Head of caudate nucleus (tissue), 42 donors: Measurements from ENCODE around the gene PCTP.

Experiments used
- DNase-seq, 42 donors: peaks; one replicate each; pipeline versions ENCODE4 v3.0.0 to v3.0.0-alpha.2; 2020 to 2021; ENCODE audit warnings: mixed read lengths in 7 of 42
- intact Hi-C: fragments of 100-400 bp; cut with DNase I; formaldehyde crosslinking; loops from one replicate; pipeline ENCODE4 v1.15.0; 2022

Gene PCTP

DNA sequence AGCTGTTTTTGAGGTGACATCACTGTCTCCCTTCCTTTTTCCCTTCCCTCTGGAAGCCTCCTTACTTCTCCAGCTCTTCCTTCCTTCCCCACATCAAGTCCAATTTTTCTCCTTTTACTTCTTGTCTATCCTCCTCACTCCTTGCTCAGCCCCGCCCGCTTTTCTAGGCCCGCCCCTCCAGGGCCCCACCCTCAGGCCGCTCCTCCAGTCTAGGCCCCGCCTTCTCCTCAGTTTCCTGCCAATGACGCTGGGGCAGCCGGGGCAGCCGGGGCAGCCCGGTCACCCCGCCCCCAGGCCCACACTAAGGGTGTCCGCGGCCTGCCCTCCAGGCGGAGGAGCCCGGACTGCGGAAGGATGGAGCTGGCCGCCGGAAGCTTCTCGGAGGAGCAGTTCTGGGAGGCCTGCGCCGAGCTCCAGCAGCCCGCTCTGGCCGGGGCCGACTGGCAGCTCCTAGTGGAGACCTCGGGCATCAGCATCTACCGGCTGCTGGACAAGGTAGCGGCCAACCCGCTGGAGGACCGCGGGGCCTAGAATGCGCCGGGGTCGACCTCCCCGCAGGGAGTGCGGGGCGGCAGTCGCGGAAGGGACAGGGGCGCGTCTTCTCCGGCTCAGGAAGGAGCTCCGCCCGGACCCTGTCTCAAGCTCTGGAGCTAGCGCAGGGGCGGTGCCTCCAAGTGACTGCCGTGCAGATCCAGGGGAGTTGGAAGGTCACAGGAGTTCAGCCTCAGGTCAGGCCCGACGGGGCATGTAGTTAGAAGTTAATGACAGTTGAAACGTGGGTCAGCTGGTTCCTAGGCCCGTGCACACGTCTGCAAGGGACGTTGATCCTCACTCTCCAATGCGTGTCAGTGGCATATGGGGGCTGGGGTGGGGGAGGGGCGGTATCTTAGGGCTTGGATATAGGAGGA is at the start of gene PCTP:
Gene PCTP (plus strand): TSS at position 302 of the 908 bp plus-strand sequence. CDS start 53 bp downstream, at position 355.
- intact Hi-C loops, result no loop called here
- DNase-seq, result peak; percentile 63 to 96 (median 89)

DNA sequence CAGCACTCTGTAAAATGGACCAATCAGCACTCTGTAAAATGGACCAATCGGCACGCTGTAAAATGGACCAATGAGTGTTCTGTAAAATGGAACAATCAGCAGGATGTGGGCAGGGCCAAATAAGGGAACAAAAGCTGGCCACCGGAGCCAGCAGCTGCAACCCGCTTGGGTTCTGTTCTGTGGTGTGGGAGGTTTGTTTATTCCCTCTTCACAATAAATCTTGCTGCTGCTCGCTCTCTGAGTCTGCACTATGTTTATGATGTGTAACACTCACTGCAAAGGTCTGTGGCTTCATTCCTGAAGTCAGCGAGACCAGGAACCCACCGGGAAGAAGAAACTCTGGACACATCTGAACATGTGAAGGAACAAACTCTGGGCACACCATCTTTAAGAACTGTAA is 48.7 kb upstream of the PCTP start:
- intact Hi-C loops, result no loop called here
- DNase-seq, result no peak

DNA sequence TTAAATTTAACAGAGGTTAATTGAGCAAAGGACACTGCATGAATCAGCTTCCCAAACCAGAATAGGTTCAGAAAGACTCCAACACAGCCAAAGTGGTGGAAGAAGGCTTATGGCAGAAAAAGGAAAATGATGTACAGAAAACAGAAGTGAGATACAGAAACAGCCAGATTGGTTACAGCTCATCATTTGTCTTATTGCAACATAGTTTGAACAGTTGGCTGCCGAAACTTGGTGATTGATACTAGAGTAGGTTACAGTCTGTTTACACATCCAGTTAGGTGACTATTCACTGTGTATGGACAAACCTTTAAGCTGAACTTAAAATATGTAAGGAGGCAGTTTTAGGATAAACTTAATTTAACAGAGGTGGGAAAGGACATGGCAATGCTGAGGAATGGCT is 46.5 kb upstream of the PCTP start:
- intact Hi-C loops, result no loop called here
- DNase-seq, result no peak

DNA sequence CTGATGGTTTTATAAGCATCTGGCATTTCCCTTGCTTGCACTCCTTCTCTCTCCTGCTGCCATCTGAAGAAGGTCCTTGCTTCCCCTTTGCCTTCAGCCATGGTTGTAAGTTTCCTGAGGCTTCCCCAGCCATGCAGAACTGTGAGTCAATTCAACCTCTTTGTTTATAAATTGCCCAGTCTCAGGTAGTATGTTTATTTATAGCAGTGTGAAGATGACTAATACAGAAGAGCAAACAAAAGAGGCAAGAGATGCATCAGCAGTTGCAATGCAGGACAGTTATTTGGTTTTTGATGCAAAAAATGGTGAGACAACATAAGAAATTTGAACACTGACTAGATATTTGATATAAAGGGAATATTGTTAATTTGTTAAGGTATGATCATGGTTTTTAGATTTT is 45.0 kb upstream of the PCTP start:
- DNase-seq, result no peak
- intact Hi-C loops, result no loop called here

DNA sequence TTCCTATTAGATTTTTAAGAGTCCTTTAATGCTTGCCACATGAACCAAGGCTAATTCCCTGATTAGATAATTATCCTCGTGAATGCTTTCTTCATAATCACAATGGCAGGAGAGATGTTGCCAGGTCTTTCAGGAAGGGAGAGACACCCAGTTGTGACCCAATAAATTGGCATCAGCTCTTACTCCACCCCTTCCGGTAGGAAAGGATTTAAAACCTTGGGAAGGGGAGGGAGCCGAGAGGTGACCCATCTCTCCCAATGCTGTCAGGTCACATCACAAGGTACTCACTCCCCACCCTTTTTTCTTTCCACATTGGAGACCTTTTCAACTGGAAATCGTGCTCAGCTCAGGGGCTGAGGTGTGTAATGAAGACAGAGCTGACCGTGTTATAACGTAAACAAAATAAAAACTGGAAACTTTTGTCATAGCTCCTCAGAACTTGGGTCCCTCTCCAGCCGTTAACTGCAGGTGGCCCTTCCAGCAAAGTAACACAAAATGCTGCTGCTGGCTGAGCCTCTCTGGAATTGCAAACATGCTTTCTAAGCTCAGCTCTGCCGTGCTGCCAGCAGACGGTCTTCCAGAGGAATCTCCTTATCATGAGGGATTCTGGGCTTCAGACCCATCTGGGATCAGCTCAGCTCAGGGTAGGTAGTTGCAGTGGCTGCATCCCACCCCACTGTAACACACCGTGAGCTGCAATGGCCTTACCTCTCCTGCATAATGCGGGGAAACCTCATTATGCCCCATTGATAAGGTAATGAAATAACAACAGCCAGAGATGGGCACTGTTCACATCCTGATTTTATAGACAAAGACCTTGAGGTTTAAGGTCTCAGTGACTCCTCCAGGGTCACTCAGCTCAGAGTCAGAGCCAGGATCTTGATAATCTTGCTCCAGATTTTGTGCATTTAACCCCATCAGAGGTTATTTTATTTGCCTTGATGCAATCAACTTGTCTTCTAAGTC is 43.8 kb upstream of the PCTP start:
- DNase-seq, result no peak

DNA sequence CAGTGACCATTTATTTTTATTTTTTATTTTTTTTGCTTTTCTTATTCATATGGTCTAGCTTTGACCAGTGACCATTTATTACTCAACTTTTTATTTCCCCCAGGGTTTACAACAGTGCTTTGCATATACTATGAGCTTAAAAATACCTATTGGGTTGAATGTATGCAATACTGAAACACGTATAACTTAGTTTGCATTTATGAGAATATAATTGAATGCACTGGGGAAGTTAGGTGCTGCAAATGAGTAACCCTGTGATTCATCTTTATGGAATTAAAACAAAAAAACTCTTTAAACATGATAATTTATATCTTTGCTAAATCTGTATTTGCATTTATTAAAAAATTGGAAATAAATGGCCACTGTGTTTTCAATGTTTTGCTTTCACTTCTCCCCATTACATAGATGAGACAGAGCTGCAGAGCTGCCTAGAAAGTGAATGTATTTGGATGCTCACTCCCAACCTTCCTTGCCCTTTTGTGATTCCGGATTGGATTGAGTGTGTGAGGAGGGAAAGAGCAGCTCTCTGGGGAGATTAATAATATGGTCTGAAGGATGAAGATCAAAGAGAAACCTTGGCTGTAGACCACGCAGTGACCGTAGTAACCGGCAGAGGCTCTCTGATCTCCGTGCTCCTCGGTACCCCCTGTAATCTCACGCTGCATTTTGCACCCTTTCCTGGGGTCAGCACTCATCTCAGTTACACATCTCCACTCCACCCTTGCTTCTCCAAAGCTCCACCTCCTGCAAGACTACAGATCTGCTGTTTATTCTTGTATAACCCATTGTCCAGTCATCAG is 42.5 kb upstream of the PCTP start:
- intact Hi-C loops, result no loop called here
- no peak for DNase-seq

More for the DNA sequence above, 43.8 kb upstream of the PCTP start:
- intact Hi-C loops, result no loop called here

DNA sequence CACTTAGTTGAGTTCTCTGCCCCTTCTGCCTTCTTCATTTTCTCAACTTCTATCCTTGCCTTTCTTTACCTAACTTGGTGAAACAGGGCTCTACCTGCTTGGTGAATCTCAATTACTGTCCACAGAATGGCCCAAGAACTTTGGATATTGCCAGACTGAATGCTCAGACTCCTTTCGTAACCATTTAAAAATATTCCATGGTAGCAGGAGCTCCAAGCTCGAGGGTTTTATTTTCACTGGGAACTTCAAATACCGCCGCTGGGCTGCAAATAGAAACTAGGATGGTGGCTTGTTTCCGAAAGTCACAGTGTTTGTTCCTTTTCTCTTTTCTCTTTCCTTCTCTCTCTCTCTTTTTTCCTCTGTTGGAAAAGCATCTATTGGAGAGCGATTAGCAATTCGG is 41.4 kb upstream of the PCTP start:
- intact Hi-C loops, result no loop called here
- no peak for DNase-seq

DNA sequence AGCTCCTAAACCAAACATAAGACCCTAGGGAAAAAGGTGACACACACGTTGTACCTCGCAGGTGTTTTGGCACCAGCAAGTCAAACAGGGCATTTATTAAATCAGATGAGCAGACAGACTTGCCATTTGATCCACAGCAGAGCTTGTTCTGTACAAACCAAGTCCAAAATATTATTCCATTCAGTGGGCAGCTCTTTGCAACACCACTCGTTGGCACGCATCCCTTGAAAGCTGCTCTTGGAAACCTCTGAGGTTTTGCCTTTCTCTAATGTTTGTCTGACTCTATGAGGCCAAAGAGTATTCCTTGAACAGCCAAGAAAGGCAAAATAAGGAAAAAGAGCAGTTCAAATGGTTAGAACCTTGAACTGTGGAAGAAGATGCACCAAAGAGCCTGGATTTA is 40.9 kb upstream of the PCTP start:
- DNase-seq, result no peak
- intact Hi-C loops, result loop anchor here (10.0 kb wide), 1 partner anchor 185 kb away; no protein-coding TSS in a partner anchor

DNA sequence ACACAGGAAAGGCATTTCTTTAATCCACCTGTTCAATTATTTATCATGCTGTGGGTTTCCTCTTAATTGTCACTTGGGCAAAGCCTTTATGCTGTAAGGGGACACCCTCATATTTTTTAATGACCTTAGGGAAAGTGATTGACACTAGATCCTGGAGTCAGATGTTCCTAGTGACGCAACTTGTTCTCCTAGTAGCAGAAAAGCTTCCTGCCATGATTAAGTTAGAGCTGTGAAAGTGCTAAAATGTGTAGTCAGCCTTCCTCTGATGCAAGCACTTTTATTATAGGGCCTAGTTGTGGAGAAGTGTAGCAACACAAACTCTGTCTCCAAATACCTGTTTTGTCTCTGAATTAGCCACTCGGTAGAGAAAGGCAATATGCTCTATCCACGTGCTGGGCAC is 40.4 kb upstream of the PCTP start:
- intact Hi-C loops, result loop anchor here (10.0 kb wide), 1 partner anchor 186 kb away; no protein-coding TSS in a partner anchor
- no peak for DNase-seq

DNA sequence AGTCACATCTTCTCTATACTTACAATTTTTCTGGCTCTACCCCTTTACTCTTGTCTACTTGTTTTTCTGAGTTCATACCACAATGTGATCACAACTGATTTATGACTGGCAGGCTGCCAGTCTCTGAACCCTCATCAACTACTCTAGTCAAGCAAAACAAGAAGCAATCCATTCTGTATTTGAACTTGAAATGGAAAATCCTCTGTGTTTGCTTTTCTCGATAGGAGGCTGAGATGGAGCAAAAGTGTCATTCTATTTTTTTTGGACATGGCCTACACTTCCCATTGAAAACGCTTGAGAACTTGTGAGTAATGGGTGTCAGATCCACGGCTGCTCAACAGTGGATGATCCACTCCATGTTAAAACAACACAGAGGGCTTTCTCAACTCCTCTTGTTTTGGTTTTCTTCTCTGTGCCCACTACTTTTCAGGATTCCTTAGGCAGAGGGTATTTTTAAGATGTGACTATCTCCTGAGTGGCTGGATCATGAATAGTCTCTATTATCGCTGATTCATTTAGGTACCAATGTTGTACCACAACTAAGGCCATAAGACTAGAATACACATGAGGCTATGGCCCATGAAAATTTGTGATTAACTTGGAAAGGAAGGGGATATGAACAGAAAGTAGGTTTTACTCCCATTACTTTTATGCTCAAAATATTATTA is 39.9 kb upstream of the PCTP start:
- intact Hi-C loops, result loop anchor here (10.0 kb wide), 1 partner anchor 186 kb away; no protein-coding TSS in a partner anchor
- no peak for DNase-seq

DNA sequence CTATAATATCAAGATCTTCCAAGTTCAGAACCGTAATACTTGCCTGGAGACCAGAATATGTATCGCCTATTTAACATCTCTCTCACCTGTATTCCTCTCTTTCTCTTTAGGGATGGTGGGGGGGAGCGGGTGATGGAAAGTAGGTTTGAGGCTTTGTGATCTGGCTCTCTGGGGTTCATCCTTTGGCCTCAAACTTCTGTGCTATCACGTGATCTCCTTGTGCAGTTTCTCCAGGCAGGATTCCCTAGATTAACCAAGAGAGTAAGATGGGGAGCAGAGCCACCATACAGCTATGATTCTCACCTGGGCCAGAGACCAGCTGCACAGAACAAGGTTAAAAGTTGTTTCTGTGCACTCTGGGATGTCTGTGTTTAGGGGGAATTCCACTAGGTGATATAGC is 33.4 kb upstream of the PCTP start:
- intact Hi-C loops, result loop anchor here (10.0 kb wide), 1 partner anchor 193 kb away; no protein-coding TSS in a partner anchor
- DNase-seq, result no peak

DNA sequence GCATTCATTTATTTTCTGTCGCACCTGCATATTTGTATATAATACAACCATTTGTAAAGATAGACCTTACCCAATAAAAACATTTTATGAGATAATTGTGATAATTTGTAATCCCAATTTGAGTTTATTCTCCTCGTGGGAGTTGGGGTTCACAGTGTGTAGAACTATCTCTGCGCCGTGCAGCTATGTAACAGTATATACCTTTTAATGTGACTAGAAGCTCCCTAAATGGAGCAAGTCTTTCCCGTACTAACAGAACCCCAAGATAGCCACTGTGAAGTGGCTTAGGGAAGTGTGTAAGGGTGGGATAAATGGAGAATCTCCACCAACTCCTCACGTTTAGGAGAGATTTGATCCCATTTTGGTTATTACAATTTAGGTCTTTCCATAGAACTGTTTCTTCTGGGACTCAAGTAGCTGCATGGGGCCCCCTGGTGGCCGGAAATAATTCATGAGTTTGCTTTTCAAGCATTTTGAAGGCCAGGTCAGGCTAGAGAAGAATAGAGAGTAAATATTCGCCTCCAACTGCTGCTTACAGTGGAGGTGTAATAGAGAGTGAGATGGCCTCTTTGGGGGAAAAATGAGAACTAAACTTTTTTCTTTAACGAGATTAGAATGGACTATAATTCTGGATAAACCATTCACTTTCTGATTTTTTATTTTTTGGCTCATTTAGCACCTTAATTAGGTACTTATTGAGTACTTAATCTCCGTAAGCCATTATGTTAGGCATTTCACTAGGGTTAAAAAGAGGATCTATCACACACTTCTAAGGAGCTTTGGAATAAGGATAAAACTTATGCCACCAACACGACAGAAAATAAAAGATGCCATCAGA is 32.7 kb upstream of the PCTP start:
- intact Hi-C loops, result loop anchor here (10.0 kb wide), 1 partner anchor 193 kb away; no protein-coding TSS in a partner anchor
- peak; percentile 54 to 91 (median 78) for DNase-seq

DNA sequence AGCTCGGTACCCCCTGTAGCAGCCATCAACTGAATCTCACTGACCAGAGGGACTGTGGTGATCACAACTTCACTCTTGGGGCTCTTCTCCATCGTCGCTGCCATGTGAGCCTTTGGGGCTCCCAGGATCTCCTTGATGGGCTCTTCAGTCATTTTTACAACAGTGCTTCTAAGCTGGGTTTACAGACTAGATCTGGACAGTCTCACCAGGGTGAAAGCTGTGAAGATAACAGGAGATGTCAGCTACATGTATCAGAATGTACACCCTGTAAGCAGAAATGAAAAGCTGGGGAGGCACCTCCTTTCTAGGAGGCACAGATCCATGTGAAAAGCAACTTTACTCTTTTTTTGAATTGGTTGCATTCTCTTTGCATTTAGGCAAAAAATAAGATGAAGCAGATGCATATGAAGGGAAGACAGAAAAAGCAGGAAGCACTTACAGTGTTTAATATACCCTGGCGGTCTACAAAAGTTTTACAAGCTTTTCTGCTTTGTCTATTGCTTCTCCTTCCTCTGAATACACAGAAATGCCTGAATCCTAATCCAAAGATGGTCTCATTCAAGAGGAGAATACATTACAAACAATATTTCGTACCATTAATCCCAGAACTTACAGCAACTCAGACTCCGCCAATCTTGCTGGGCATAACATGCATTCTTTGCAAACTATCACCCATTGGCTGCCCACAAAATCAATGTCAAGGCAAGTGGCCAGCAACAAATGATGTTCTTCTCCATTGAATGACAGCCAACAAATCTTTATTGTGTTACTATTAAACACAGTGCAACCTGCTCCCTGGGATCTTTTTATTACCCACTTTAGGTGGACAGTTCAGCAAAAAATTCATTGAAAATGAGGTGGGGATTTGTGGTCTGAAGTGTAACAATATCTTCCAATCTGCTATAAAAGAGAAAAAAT is 29.7 kb upstream of the PCTP start:
- intact Hi-C loops, result no loop called here
- no peak for DNase-seq

DNA sequence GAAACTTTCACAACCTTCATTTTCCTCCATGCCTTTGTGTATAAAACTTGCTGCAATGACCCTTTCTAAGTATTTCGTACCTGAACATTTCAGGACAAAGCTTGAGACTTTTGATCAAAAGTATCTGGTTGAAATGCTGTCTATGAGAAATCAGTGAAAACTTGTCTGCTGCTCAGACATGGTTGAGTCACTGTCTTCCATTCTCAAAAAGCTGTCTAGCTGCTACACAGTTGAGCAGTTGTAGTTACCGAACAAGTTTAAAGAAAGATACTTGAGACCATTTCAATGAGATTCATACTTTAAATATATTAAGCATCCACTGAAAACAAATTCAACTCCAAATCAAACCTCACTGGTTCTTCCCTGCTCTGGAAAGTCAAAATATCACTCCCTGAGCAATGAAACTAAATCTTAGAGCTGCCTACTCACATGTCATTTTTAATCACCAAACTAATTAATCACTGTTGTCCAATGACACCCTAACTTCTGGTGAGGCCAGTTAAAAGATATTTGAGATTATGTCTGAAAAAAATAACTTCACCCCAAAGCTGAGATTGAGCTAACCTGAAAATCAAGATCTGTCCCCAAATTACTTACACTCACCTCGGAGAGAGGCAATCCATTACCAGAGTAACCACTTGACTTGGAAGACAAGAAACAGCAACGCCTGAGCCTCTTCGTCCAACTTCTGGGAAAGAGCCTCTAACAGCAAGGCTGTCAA is 28.7 kb upstream of the PCTP start:
- DNase-seq, result no peak
- intact Hi-C loops, result no loop called here

DNA sequence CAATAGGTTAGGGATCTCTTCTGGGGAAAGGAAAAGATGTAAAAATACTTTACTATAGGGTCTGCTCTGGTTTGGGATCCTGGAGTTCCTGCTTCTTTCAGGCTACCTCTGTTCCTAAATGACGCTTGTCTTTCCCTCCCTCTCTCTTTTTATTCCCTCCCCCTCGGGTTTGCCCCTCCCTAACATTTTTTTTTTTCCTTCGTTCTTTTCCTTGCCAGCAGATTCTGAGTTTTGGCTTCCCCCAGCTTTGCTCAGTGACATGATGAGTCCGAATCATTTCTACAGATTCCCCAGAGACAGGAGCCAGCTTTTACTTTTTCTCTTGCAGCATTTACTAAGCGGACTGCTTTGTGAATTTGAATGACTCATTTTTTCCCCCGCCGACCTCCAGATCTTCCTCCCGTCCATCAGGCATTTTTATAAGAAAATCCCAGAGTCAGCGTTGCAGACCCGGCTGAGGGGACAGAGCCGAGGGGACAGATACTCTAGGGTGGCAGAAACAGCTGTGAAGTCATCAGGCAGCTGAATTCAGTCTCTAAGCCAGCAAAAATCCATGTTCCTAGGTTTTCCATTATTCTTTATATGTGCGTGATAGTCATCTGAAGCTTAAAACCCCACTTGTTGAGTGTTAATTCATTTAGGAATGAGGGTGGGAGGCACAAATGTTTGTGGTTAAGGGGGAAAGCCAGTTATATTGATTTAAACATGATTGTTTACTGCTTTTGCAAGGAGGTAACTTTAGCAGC is 27.9 kb upstream of the PCTP start, which contains the start of gene TMEM100:
Gene TMEM100 (minus strand): TSS at position 123 of the 746 bp plus-strand sequence. CDS start 1,794 bp downstream, outside the sequence.
- intact Hi-C loops, result no loop called here
- no peak for DNase-seq
